ENCODE results near the gene CALCOCO1. TPM values are rescaled to one million over a fixed set of nuclear protein-coding genes. Genes with fewer than 3 reads are reported as not detected.

CALCOCO1 gene
- total RNA-seq, 2 donors from 2014 or later = 29.6 to 118 TPM

DNA sequence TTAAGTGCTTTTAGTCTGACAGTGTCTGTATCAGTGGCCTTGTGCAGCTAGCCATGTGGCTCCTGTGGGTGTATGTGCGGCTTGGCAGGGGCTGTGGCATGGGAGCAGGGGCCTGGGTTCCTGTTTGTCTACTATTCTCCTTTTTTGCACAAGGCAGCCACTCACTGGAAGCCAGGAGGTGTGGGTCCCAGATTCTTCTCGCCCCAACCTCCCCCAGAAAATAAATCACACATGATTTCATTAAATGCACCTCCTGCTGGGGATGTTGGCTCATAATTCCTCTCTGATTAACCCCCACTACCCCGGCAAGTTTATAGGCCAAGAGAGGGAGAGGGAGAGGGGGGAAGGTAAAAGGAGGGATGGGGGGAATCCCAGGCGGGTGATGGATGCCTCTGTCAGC is 17.6 kb downstream of the CALCOCO1 start:
- Mint-ChIP-seq H3K36me3 (ENCODE audit: low read depth) (peaks cover 33% of the 10 kb centered on the region), H3K4me3 (no peak overlapping the region), H3K27me3 (peaks cover 17% of the 10 kb centered on the region), H3K9me3 (no peaks in the 10 kb centered on the region), H3K27ac (no peak overlapping the region), H3K4me1 (no peaks in the 10 kb centered on the region)
- ATAC-seq (replicated peaks) = no peak

GRCh38 chr12:53706080-53706479 is 21.2 kb downstream of the CALCOCO1 start:
- no peak overlapping the region for H3K4me3 Mint-ChIP-seq
- peaks cover 47% of the 10 kb centered on the region for H3K27me3 Mint-ChIP-seq
- ATAC-seq (replicated peaks) = no peak
- H3K27ac Mint-ChIP-seq = no peak overlapping the region
- H3K4me1 Mint-ChIP-seq = peaks cover 4% of the 10 kb centered on the region
- H3K9me3 Mint-ChIP-seq = no peaks in the 10 kb centered on the region
- H3K36me3 Mint-ChIP-seq (ENCODE audit: low read depth) = peaks cover under 1% of the 10 kb centered on the region

DNA sequence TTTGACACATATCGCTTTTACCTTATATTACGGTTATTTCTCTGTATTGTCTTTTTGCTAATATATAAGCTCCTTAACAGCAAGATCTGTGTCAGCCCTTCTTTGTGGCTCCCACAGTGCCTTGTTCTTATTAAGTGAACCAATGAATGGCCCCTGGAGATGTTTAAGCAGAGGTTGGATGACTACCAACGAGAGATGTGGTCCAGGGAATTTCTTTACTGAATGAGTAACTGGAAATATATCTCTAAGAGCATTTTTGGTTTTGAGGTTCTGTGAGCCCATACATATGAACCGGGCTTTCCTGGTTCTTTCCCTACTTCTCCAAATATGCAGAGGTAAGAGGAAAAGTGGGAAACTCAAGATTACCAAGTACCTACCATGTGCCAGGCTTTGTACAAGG is 23.5 kb downstream of the CALCOCO1 start:
- no peak overlapping the region for H3K4me3 Mint-ChIP-seq
- no peak overlapping the region for H3K27ac Mint-ChIP-seq
- peaks cover 64% of the 10 kb centered on the region for H3K27me3 Mint-ChIP-seq
- no peaks in the 10 kb centered on the region for H3K36me3 Mint-ChIP-seq (ENCODE audit: low read depth)
- peaks cover 4% of the 10 kb centered on the region for H3K4me1 Mint-ChIP-seq
- H3K9me3 Mint-ChIP-seq = no peaks in the 10 kb centered on the region
- no peak for ATAC-seq (replicated peaks)

GRCh38 chr12:53701518-53702264 is 25.6 kb downstream of the CALCOCO1 start:
- H3K27me3 Mint-ChIP-seq = peaks cover 74% of the 10 kb centered on the region
- H3K27ac Mint-ChIP-seq = peak overlapping the region; percentile 28
- no peaks in the 10 kb centered on the region for H3K9me3 Mint-ChIP-seq
- H3K4me1 Mint-ChIP-seq = peaks cover 8% of the 10 kb centered on the region
- peak; percentile 98 for ATAC-seq (replicated peaks)
- H3K36me3 Mint-ChIP-seq (ENCODE audit: low read depth) = no peaks in the 10 kb centered on the region
- no peak overlapping the region for H3K4me3 Mint-ChIP-seq

DNA sequence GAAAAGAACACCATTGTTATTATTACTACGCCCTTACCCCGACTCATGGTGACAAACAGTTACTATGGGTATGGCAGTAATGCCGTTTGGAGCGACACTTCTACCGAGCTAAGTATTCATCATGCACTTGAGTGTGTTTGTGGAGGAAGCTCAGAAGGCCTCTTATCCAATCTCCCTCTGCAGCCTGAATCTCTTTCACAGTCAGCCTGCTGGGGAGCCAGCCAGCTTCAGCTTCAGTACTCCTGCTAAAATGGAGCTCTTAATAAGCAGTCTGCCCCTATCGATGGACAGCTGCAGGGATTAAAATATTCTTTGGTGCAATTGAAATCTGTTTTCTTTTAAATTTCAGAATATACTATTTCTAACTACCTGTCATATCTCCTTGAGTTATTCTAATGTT is 26.7 kb downstream of the CALCOCO1 start:
- Mint-ChIP-seq H3K4me1 (peaks cover 14% of the 10 kb centered on the region), H3K27me3 (peaks cover 72% of the 10 kb centered on the region), H3K4me3 (no peak overlapping the region), H3K9me3 (no peaks in the 10 kb centered on the region), H3K27ac (no peak overlapping the region), H3K36me3 (ENCODE audit: low read depth) (no peaks in the 10 kb centered on the region)
- no peak for ATAC-seq (replicated peaks)

- Mint-ChIP-seq H3K27me3 (peaks cover 78% of the 10 kb centered on the region), H3K4me1 (peaks cover 14% of the 10 kb centered on the region), H3K9me3 (no peaks in the 10 kb centered on the region), H3K4me3 (no peak overlapping the region), H3K27ac (no peak overlapping the region), H3K36me3 (ENCODE audit: low read depth) (peaks cover 5% of the 10 kb centered on the region)
- no peak for ATAC-seq (replicated peaks)
Measured at GRCh38 chr12:53699678-53700025, 27.6 kb downstream of the CALCOCO1 start.

- no peak overlapping the region for H3K4me3 Mint-ChIP-seq
- peaks cover 5% of the 10 kb centered on the region for H3K36me3 Mint-ChIP-seq (ENCODE audit: low read depth)
- peaks cover 78% of the 10 kb centered on the region for H3K27me3 Mint-ChIP-seq
- H3K4me1 Mint-ChIP-seq = peaks cover 19% of the 10 kb centered on the region
- H3K9me3 Mint-ChIP-seq = no peaks in the 10 kb centered on the region
- no peak for ATAC-seq (replicated peaks)
- H3K27ac Mint-ChIP-seq = no peak overlapping the region
Measured at GRCh38 chr12:53698948-53699677, 28.1 kb downstream of the CALCOCO1 start.

DNA sequence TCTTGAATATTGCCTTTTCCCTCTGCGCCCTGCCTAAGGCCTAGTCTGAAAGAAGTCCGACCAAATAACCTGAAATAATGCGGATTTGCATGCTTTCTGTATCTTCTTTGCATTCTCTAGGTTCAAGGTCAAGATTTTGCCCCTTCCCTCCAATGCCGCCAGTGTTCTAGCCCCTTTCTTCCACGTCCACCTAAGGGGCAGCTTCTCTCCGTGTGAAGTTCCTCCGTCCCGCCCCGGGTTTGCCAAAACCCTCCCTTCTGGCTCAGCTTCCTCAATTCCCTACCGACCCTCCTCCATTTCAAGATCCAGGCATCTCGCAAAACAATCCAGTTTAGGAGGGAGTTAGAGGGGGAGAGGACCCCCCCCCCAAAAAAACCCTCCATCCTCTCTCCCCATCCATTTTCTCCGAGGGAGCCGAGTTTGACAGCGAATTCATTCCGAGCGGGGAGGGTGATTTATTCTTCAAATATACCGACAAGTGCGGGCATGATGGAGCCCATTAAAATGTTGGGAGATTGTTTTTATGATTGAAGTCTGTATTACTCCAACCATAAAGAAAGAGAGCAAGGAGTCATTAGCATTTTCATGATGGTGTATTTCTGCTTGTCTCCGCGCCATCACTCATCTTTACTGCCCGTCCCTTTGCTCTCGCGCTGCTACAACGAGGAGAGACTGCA is 30.5 kb downstream of the CALCOCO1 start:
- Mint-ChIP-seq H3K4me1 (peaks cover 19% of the 10 kb centered on the region), H3K27ac (no peak overlapping the region), H3K9me3 (no peaks in the 10 kb centered on the region), H3K27me3 (peaks cover 72% of the 10 kb centered on the region), H3K4me3 (peak overlapping the region; percentile 43), H3K36me3 (ENCODE audit: low read depth) (peaks cover 5% of the 10 kb centered on the region)
- no peak for ATAC-seq (replicated peaks)

GRCh38 chr12:53696285-53696654 is 31.0 kb downstream of the CALCOCO1 start:
- Mint-ChIP-seq H3K27me3 (peaks cover 71% of the 10 kb centered on the region), H3K4me3 (peak overlapping the region; percentile 43), H3K4me1 (peaks cover 16% of the 10 kb centered on the region), H3K9me3 (no peaks in the 10 kb centered on the region), H3K36me3 (ENCODE audit: low read depth) (peaks cover 5% of the 10 kb centered on the region), H3K27ac (no peak overlapping the region)
- ATAC-seq (replicated peaks) = peak; percentile 69

GRCh38 chr12:53695152-53696145 is 31.8 kb downstream of the CALCOCO1 start:
- Mint-ChIP-seq H3K4me3 (peak overlapping the region; percentile 69), H3K9me3 (no peaks in the 10 kb centered on the region), H3K4me1 (peaks cover 16% of the 10 kb centered on the region), H3K27ac (no peak overlapping the region), H3K36me3 (ENCODE audit: low read depth) (peaks cover 5% of the 10 kb centered on the region), H3K27me3 (peaks cover 63% of the 10 kb centered on the region)
- peak; percentile 80 for ATAC-seq (replicated peaks)

- H3K9me3 Mint-ChIP-seq = no peaks in the 10 kb centered on the region
- H3K36me3 Mint-ChIP-seq (ENCODE audit: low read depth) = peaks cover 5% of the 10 kb centered on the region
- H3K27ac Mint-ChIP-seq = no peak overlapping the region
- H3K4me3 Mint-ChIP-seq = peak overlapping the region; percentile 69
- H3K4me1 Mint-ChIP-seq = peaks cover 16% of the 10 kb centered on the region
- no peak for ATAC-seq (replicated peaks)
- H3K27me3 Mint-ChIP-seq = peaks cover 56% of the 10 kb centered on the region
Measured at GRCh38 chr12:53694756-53695151, 32.5 kb downstream of the CALCOCO1 start.

DNA sequence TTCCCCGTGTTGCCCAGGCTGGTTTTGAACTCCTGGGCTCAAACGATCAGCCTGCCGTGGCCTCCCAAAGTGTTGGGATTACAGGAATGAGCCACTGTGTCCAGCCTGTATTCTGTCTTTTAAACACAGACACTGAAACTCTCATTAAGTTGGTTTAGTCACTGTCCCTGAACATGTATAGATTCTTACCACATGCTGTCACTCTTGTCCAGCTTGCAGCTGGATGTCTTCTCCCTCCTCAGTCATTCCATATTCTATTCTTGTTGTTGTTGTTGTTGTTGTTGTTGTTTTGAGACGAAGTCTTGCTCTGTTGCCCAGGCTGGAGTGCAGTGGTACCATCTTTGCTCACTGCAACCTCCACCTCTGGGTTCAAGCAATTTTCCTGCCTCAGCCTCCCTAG is 39.1 kb downstream of the CALCOCO1 start:
- Mint-ChIP-seq H3K27ac (no peak overlapping the region), H3K36me3 (ENCODE audit: low read depth) (no peaks in the 10 kb centered on the region), H3K9me3 (no peaks in the 10 kb centered on the region), H3K4me3 (no peak overlapping the region), H3K27me3 (peaks cover 11% of the 10 kb centered on the region), H3K4me1 (no peaks in the 10 kb centered on the region)
- ATAC-seq (replicated peaks) = no peak

DNA sequence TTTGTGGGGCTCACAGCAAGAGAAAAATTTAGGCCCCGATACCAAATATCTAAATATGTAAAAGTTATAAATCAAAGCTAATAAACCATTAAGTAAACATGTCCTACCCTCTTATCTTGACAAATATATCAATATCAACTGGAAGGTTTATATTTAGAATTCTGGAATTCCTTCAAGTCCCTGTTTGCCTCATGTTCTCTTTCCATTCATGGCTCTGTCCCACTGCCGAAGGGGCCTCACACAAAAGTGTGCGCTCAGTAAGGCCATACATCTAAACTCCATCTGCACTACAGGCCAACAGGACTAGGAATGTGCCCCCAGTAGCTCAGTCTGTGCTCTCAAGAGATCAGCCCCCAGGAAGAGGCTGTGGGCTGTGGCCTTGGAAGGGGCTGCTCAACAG is 40.8 kb downstream of the CALCOCO1 start:
- ATAC-seq (replicated peaks) = no peak
- Mint-ChIP-seq H3K27me3 (peaks cover 3% of the 10 kb centered on the region), H3K4me3 (no peak overlapping the region), H3K27ac (no peak overlapping the region), H3K4me1 (no peaks in the 10 kb centered on the region), H3K36me3 (ENCODE audit: low read depth) (no peaks in the 10 kb centered on the region), H3K9me3 (no peaks in the 10 kb centered on the region)

GRCh38 chr12:53684654-53685220 is 42.5 kb downstream of the CALCOCO1 start:
- H3K4me3 Mint-ChIP-seq = no peak overlapping the region
- no peak overlapping the region for H3K27ac Mint-ChIP-seq
- H3K36me3 Mint-ChIP-seq (ENCODE audit: low read depth) = no peaks in the 10 kb centered on the region
- no peaks in the 10 kb centered on the region for H3K4me1 Mint-ChIP-seq
- no peak for ATAC-seq (replicated peaks)
- H3K27me3 Mint-ChIP-seq = peaks cover 4% of the 10 kb centered on the region
- H3K9me3 Mint-ChIP-seq = no peaks in the 10 kb centered on the region
